Measurements from ENCODE around the gene CTPS1. TPM values are rescaled to one million over a fixed set of nuclear protein-coding genes. Genes with fewer than 3 reads are reported as not detected.
A peak's percentile ranks its signal among the peaks of the same experiment; 100 is the strongest.

CTPS1 gene
- total RNA-seq (2022), result 73.2 and 85.9 TPM in 2 replicates
- percentile 95 among the genes with signal in this experiment for Bru-seq, nascent RNA
- BruChase-seq, experiment 1, labeled RNA remaining after a 6-hour chase, result percentile 91 among the genes with signal in this experiment
- BruChase-seq, experiment 2, labeled RNA remaining after a 2-hour chase, result percentile 91 among the genes with signal in this experiment
- long read RNA-seq, transcript CTPS1-211 (18 exons, 2,855 nt), result minor isoform, 5 of 91 reads
- long read RNA-seq, transcript CTPS1-202 (19 exons, 3,201 nt), result major isoform, 51 of 91 reads
- long read RNA-seq, partial matches to known transcripts, result 24 of 91 reads
- long read RNA-seq, other reads (novel, unspliced or antisense), result 7 of 91 reads

GRCh38 chr1:40979241-40980067 lies at the start of gene CTPS1:
Gene CTPS1 (plus strand): TSS chr1:40979696. CDS start chr1:40983291, 3,595 bp downstream.
- H3K9me3 Mint-ChIP-seq (ENCODE audit: low read depth, unreplicated experiment), result no peaks in the 10 kb centered on the region
- no TSS peak for BruUV-seq (replicated peaks)
- DNase-seq, result peak; percentile 96
- intact Hi-C loops (cut with micrococcal nuclease; ENCODE audit: unreplicated experiment), result loop anchor here (10.0 kb wide), 1 partner anchor 445 kb away; the partner anchor contains the start of gene ZNF684
- peaks cover 48% of the 10 kb centered on the region for H3K4me1 Mint-ChIP-seq (ENCODE audit: low read depth, unreplicated experiment)
- CTCF ChIA-PET, result interaction anchor here (0.5 to 2.2 kb wide), 6 partner anchors 9 to 117 kb away, joined by 3 to 7 read pairs (median 3); partner anchors contain the start of gene CITED4
- peaks cover 40% of the 10 kb centered on the region for H3K36me3 Mint-ChIP-seq (ENCODE audit: insufficient read depth, unreplicated experiment)
- no peak for TF ChIP-seq CTCF (IDR thresholded peaks at IDR 0.05; ENCODE audit: unreplicated experiment)
- H3K4me3 Mint-ChIP-seq (ENCODE audit: low read depth, unreplicated experiment), result peak within 1 kb of the TSS; percentile 87
- H3K27ac Mint-ChIP-seq (ENCODE audit: unreplicated experiment), result peak within 1 kb of the TSS; percentile 85
- H3K27me3 Mint-ChIP-seq (ENCODE audit: unreplicated experiment), result no peaks in the 10 kb centered on the region

GRCh38 chr1:40930174-40930964 lies 49.1 kb upstream of the CTPS1 start:
- no peak for TF ChIP-seq CTCF (IDR thresholded peaks at IDR 0.05; ENCODE audit: unreplicated experiment)
- CTCF ChIA-PET, result interaction anchor here (0.6 kb wide), 1 partner anchor 18 kb away, joined by 3 read pairs; no protein-coding TSS in a partner anchor
- no peaks in the 10 kb centered on the region for H3K9me3 Mint-ChIP-seq (ENCODE audit: low read depth, unreplicated experiment)

GRCh38 chr1:40931601-40932000 lies 47.9 kb upstream of the CTPS1 start:
- no peaks in the 10 kb centered on the region for H3K36me3 Mint-ChIP-seq (ENCODE audit: insufficient read depth, unreplicated experiment)
- H3K27ac Mint-ChIP-seq (ENCODE audit: unreplicated experiment), result peak overlapping the region; percentile 19
- CTCF ChIA-PET, result interaction anchor here (1.2 to 1.4 kb wide), 2 partner anchors 8 to 69 kb away, joined by 3 to 4 read pairs; partner anchors contain the start of gene CITED4
- no peak for DNase-seq
- peak overlapping the region; percentile 18 for H3K4me3 Mint-ChIP-seq (ENCODE audit: low read depth, unreplicated experiment)
- no peak for TF ChIP-seq CTCF (IDR thresholded peaks at IDR 0.05; ENCODE audit: unreplicated experiment)
- peaks cover 40% of the 10 kb centered on the region for H3K4me1 Mint-ChIP-seq (ENCODE audit: low read depth, unreplicated experiment)
- H3K9me3 Mint-ChIP-seq (ENCODE audit: low read depth, unreplicated experiment), result no peaks in the 10 kb centered on the region
- no peaks in the 10 kb centered on the region for H3K27me3 Mint-ChIP-seq (ENCODE audit: unreplicated experiment)
- no TSS peak for BruUV-seq (replicated peaks)
- intact Hi-C loops (cut with micrococcal nuclease; ENCODE audit: unreplicated experiment), result no loop called here

More at GRCh38 chr1:40930174-40930964, 49.1 kb upstream of the CTPS1 start:
- no peaks in the 10 kb centered on the region for H3K36me3 Mint-ChIP-seq (ENCODE audit: insufficient read depth, unreplicated experiment)
- intact Hi-C loops (cut with micrococcal nuclease; ENCODE audit: unreplicated experiment), result no loop called here
- no peak for DNase-seq
- no peaks in the 10 kb centered on the region for H3K27me3 Mint-ChIP-seq (ENCODE audit: unreplicated experiment)
- H3K27ac Mint-ChIP-seq (ENCODE audit: unreplicated experiment), result no peak overlapping the region
- peaks cover 44% of the 10 kb centered on the region for H3K4me1 Mint-ChIP-seq (ENCODE audit: low read depth, unreplicated experiment)
- H3K4me3 Mint-ChIP-seq (ENCODE audit: low read depth, unreplicated experiment), result no peak overlapping the region
- BruUV-seq (replicated peaks), result no TSS peak

- peak; percentile 54 for DNase-seq
- TF ChIP-seq CTCF (IDR thresholded peaks at IDR 0.05; ENCODE audit: unreplicated experiment), result no peak
- Mint-ChIP-seq H3K4me3 (ENCODE audit: low read depth, unreplicated experiment) (peak overlapping the region; percentile 18), H3K27me3 (ENCODE audit: unreplicated experiment) (no peaks in the 10 kb centered on the region), H3K27ac (ENCODE audit: unreplicated experiment) (peak overlapping the region; percentile 19), H3K4me1 (ENCODE audit: low read depth, unreplicated experiment) (peaks cover 36% of the 10 kb centered on the region), H3K36me3 (ENCODE audit: insufficient read depth, unreplicated experiment) (no peaks in the 10 kb centered on the region), H3K9me3 (ENCODE audit: low read depth, unreplicated experiment) (no peaks in the 10 kb centered on the region)
- intact Hi-C loops (cut with micrococcal nuclease; ENCODE audit: unreplicated experiment), result no loop called here
- CTCF ChIA-PET, result interaction anchor here (1.0 to 1.4 kb wide), 4 partner anchors 8 to 69 kb away, joined by 3 to 4 read pairs (median 4); partner anchors contain the start of gene CITED4
- BruUV-seq (replicated peaks), result no TSS peak
Observed at GRCh38 chr1:40932006-40932405, 47.5 kb upstream of the CTPS1 start.

Data from Calu3 (cell line).